Body of pancreas (tissue), 4 donors: ENCODE results near the gene CDK19.

Source experiments
- POLR2A ChIP-seq, 3 donors: fragments of 450-650 bp; IDR thresholded peaks; one replicate each; pipeline ENCODE4 v1.6.1; 2016; ENCODE audit warnings: antibody characterized with exemption in 3 of 3, mild to moderate bottlenecking in 2 of 3
- TF ChIP-seq, protein P1 (sequence below), 7 experiments: fragments of 450-650 bp in 4 of 7; fragments of 200-600 bp in 3 of 7; sonication (generic) in 3 of 7; IDR thresholded peaks; one replicate each; pipeline ENCODE4 v1.5.1; 2016 to 2019; ENCODE audit warnings: antibody characterized with exemption in 7 of 7

DNA sequence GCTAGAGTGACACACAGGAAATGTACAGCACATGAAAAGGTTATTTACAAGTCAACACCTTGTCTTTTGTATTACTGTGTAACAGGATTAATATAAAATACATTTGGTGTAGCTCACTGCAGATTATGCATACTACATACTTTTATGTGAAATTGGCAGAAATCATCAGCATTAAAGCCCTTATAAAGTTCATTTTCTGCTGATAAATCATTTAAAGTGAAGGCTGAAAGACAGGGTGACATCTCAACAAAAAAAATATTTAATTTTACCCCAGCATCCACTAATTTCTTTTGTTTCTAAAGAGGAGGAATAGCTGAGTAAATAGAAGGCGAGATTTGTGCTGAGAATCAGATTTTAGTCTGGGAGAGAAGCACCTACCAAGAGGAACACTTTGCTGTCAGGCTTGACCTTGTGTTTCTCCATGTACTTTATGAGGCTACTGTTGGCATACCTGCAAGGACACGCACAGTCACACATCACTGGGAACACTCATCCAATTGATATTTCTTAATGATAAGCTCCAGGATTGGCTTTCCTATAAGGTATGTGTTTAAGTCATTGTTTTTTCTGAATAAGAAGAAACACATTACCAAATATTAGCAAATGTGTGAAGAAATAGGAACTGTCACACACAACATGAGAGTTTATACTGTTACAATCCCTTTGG, 192.2 kb downstream of the CDK19 start:
- TF ChIP-seq, protein P1, sequence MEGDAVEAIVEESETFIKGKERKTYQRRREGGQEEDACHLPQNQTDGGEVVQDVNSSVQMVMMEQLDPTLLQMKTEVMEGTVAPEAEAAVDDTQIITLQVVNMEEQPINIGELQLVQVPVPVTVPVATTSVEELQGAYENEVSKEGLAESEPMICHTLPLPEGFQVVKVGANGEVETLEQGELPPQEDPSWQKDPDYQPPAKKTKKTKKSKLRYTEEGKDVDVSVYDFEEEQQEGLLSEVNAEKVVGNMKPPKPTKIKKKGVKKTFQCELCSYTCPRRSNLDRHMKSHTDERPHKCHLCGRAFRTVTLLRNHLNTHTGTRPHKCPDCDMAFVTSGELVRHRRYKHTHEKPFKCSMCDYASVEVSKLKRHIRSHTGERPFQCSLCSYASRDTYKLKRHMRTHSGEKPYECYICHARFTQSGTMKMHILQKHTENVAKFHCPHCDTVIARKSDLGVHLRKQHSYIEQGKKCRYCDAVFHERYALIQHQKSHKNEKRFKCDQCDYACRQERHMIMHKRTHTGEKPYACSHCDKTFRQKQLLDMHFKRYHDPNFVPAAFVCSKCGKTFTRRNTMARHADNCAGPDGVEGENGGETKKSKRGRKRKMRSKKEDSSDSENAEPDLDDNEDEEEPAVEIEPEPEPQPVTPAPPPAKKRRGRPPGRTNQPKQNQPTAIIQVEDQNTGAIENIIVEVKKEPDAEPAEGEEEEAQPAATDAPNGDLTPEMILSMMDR (IDR thresholded peaks at IDR 0.05), result no peak
- TF ChIP-seq POLR2A (IDR thresholded peaks at IDR 0.05), result no peak
